Fibroblast of skin of right biceps (primary cell): Measurements from ENCODE around the gene WWOX.

Experiments
- DNase-seq: peaks from one replicate; pipeline ENCODE4 v3.0.0-alpha.2; 2013

Gene WWOX

DNA sequence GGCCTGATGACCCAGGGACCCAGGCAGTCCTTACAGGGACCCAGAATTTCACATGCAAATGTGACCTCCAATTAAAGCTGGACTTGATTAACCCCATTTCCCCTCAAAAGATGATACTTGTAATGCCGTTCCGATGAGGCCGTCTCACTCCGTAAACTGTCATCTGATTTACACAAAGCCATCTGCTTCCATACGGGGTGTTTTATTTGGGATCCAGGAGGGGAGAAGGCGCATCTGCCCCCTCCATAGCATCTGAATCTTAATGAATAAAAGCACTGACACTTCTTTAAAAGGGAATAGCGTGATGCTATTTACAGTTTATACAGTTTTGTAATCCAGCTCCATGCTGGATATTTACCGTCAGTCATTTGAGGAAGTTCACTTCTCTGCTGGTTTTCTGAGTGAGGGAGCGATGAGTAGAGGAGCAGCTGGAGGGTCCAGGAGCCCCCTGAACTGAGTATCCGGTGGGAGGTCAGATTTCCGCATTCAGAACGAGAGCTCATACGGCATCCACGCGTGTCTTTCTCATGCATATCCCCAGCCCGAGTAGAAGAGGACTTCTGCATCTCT is 452.7 kb downstream of the WWOX start:
- no peak for DNase-seq

- DNase-seq, result no peak
Observed at GRCh38 chr16:78552716-78553115, 453.3 kb downstream of the WWOX start.

DNA sequence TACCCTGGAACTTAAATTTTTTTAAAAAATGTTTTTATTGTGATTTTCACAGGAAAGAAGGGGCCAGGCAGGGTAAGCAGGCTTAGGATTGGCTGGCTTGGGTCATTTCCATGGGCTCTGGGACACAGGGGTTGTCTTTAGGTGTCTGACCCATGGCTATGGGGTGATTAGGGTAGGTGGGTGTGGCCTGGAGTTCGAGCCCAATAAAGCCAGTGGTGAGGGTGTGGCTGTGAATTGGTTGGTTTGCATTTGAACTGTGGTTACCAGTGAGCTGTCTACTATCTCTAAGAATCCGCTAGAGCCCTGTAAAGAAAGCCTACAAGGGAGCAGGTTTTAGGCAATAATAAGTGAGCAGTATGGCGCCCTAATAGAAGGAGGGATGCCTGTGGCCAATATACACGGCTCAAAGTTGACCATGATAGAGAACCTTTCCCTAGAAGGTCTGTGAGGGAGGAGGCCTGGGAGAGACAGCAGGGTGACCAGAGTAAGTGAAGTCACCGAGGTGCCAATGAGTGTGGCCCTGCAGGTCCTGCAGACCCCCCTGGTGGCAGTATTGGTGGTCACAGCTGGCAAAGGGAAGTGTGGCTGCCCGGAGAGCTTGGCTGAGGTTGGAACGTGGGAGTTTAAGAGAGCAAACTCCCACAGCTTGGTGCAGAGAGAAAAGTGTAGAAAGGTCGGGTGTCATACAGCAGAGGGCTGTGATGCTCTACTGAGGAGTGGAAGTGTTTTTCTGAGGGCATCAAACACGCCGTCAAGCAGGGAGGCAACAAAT is 454.0 kb downstream of the WWOX start:
- DNase-seq, result no peak

DNA sequence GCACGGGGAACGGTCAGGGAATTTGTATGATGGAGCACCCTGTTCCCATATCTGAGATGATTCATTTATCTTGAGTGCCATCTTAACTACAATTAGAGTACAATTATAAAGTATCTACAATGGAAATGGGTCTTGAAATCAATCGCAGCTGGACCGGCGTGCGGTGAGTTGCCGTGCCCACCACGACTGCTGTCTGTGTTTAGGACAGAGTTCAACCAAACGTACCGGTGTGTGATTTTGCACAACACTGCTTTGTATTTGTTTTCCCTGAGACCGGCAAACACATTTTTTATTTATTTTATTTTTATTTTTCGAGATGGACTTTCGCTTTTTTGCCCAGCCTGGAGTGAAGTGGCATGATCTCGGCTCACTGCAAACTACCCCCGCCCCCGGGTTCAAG is 457.0 kb downstream of the WWOX start:
- no peak for DNase-seq

DNA sequence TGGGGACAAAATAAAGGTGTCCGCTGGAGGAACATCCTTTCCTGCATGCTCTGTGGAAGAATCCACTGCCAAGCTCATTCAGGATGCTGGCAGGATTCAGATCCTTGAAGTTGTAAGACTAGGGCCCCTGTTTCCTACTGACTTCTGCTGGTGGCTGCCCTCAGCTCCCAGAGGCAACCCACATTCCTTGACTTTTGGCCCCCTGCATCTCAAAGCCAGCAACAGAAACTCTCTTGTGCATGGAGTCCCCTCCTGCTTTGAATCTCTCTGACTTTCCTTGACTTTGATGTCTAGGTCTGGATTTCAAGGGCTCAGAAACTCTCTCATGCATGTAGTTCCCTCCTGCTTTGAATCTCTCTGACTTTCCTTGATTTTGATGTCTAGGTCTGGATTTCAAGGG is 461.5 kb downstream of the WWOX start:
- no peak for DNase-seq

DNA sequence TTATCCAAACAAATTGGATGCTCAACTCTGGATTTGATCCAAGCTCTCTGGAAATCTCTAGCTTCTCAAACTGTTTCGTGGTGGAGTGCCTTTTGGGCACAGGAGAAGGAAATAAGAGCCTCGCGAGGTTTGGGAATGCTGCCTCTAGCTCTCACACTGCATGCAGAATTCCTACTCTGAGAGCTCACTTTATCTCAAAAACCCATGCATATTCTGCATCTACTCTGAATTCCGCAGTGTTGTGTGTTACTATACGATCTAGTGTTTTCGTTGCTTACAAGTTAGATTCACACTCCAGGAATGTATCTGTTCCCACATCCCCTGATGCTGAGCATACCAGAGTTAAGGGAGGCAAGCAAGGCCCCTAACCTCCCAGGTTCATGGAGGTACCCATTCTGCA is 462.7 kb downstream of the WWOX start:
- DNase-seq, result peak; percentile 38

GRCh38 chr16:78562650-78563049 is 463.2 kb downstream of the WWOX start:
- DNase-seq, result no peak

DNA sequence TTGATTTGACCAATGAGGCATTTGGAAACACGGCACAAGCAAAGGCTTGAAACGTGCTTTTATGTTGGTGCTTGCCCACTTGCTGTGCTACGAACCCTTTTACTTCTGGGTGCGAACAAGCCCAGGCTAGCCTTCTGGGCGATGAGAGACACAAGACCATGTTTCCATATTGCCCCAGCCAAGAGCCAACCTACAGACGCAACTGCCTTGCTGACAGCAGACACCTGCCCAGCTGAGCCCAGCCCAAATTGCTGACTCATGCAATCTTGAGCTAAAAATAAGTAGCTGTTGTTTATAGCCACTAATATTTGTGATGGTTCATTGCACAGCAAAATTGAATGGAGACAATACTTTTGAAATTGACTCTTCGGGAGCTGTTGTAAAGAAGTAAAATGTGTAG is 464.5 kb downstream of the WWOX start:
- DNase-seq, result no peak

- no peak for DNase-seq
Observed at GRCh38 chr16:78566397-78567073, 467.1 kb downstream of the WWOX start.

DNA sequence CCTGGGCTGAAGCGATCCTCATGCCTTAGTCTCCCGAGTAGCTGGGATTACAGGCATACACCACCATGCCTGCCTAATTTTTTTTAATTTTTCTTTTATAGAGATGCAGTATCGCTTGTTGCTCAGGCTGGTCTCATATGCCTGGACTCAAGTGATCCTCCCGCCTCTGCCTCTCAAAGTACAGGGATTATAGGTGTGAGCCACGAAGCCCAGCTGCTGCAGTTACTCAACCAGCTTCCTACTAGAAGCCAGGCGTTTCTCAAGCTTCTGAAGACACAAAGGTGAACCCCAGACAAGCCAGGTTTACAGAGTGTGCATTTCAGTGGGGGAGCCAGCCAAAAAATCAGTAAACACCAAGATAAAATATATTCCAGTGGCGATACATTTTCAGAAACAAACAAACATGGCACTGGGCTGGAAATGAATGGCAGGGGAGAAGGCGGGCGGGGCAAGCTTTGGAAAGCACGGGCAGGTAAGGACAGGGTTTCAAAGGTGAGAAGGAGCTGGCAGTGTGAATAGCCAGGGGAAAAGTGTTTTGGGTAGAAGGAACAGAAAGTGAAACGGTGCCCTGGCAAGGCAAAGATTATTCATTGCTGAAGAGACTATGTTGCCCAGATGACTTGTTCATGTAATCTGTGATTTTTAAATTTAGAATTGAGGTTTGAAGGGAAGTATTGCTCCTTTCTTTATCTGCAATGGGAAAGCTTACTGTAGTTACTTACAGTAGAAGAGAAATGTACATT is 471.1 kb downstream of the WWOX start:
- no peak for DNase-seq

- no peak for DNase-seq
Observed at GRCh38 chr16:78571434-78571833, 472.0 kb downstream of the WWOX start.

DNA sequence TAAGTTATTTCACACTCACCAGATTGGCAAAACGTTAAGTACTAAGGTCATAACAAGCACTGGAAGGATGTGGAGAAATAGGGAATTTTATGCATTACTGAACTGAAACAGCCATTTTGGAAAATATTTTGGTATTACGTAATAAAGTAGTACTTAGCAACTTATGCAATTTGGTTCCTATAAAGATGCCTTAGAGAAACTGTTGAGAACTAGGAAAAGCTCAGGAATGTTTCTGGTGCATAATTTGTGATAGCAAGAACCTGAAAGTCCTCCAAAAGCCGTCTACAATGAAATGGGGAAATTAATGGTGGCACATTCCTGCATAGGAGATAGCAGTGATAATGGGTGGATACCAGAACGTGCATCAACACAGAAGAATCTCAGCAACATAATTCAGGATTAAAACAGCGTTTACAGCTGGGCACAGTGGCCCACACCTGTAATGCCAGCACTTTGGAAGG is 472.5 kb downstream of the WWOX start:
- peak; percentile 6 for DNase-seq

DNA sequence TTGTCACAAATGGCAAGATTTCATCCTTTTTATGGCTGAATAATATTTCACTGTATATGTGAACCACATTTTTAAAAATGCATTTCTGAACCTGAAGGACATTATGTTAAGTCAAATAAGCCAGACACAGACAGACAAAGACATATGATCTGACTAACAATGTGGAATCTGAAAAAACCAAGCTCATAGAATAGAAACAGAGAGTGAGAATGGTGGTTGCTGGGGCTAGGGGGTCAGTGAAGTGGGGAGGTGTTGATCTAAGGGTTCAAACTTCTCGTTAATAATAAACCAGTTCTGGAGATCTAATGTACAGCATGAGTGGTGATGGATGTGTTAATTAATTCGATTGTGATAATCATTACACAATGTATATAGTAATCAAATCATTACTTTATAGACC is 475.1 kb downstream of the WWOX start:
- DNase-seq, result no peak

GRCh38 chr16:78576941-78577340 is 477.5 kb downstream of the WWOX start:
- no peak for DNase-seq

DNA sequence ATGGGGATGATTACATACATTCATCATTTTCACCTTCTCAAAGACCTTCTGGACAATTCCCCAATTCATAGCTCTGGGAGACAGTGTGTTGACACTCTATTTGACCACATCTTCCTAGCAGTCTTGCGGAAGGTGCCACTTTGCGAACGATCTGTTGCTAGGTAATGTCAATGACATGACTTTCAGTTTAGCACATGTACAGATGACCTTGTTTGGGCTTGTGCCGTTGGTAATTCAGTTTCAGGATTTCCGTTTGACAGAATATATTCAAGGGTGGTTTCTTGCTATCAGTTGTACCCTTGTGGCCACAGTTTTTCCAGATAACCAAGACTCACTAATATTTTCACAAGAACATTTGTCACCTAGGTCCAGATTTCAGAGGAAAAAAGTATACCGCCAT is 478.2 kb downstream of the WWOX start:
- DNase-seq, result no peak

GRCh38 chr16:78579020-78579419 is 479.6 kb downstream of the WWOX start:
- DNase-seq, result no peak

GRCh38 chr16:78583441-78583840 is 484.0 kb downstream of the WWOX start:
- DNase-seq, result no peak

DNA sequence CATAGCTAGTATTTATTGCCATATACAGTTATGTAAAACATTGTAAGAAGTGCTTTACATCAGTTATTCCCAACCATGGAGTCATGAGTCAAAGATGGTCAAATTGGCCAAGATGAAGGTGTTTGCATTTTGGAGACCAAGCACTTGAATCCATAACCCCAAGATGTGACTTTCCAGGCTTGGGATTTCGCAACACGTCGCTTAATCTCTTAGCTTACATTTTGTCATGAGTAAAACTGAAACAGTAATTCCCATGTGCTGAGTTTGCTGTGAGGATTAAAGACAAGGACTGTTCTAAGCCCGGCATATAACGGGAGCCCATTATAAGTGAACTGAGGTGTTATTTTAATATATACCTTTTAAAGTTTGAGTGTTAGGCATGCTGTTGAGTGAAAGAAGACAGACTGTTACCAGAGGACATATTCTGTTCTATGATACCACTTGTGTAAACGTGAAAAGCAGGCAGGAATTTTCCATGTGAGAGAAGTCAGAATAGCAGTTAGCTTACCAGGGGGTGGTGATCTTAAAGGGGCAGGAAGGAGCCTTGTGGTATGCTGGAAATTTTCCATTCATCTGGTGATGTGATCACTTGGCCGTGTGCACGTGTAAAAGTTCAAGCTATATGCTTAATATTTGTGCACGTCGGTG is 484.9 kb downstream of the WWOX start:
- DNase-seq, result no peak

DNA sequence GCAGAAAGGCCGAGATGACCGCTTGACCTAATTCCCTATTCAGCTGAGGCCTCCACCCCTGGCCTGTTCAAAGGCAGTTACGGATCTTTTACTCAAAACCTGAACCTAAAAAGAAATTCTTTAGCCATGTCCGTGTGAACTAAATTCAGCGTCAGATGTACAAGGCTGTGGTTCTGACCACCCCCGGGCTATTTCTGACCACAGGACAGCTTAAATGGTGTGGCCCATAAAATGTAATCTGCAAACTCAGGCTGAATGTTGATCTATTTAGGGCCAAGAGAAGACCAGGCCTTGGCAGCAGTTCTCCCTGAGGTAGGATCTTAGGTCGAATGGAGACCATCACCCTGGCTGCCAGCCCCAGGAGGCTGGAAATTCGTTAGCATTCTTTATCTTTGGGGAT is 485.5 kb downstream of the WWOX start:
- no peak for DNase-seq

- no peak for DNase-seq
Observed at GRCh38 chr16:78589331-78589730, 489.9 kb downstream of the WWOX start.

DNA sequence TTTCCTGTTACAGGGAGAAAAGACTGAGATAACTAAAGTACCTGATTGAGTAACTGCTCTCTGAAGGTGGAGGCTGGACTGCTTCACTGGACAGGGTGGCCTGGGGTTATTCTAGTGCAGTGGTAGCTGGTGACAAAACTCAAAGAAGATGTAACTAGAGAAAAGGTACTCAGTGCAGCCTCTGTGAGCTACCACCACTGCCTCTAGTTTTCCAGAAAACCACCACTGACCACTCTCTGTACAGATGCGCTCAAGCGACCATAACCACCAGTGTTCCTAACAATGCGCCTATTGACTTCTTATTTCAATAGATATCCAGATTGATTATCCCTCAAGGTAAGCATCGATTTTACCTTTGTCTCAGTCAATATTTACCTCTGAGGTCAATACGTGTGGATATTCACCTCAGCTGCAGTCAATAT is 492.2 kb downstream of the WWOX start:
- DNase-seq, result no peak

DNA sequence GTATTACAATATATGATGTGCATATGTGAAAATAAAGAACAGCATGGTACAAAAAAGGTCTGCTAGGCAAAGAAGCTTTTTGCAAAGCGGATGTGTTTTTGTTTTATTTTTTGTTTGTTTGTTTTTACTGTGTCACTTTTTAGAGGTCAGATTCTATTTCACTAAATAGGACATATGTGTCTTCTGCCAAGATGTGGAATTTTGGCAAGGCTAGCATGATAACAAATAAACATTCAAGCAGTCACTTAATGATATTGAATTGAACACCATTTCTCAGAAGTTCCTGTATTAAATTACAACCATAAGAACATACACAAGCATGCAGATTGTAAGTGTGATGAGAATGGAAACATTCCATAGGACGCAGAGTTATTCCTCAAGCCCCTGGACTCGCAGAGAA is 492.7 kb downstream of the WWOX start:
- DNase-seq, result no peak

DNA sequence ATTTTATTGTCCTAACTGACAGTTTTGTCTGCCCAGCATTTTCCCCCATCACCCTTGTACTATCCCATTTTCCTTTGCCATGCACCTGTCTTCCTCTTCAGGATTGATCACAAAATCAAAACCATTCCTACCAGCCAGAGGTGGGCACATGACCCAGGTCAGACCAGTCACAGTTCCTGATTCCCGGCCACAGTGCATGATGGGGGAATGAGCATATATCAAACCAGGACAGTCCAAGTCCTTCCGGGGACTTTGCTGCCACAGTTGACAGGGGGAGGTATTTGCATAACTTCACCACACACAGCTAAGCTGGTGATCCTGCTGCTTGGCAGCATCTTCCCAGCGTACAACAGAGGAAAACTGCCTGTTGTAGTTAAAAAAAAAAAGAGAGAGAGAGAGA is 493.9 kb downstream of the WWOX start:
- DNase-seq, result no peak
